ENCODE data around the gene OR10P1.

OR10P1 gene

DNA sequence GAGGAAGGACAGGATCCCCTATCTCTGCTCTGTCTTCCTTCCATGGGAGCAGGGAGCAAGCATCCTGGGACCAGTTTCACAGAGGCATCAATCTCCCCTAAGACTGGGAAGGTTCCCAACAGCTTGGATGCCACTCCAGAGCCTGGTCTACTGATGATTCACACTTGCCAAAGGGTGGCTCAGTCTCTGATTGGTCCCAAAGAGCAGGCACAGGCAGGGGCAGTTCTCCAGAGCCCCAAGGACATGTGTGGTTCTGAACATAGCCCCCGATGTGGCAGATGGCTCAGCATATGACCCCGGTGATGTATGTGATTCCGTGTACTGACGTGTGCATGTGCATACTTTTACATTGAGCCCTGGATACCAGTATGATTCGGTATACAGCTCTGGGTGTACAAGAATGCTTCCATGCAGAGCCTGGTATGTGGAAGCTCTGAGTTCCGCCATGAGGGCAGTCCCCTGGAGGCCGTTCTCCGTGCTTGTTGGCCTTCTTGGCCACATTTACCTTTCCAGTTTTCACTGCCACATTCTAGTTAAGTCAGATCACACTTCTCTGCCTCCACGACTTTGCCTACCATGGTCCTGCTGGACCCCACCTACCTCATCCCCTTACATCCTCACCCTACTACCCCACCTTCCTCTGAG lies 49.8 kb downstream of the OR10P1 start:
- no peak for DNase-seq
